ENCODE measurements around the gene RBM33. TPM values are rescaled to one million over a fixed set of nuclear protein-coding genes. Genes with fewer than 3 reads are reported as not detected.

RBM33 gene
- total and polyA plus RNA-seq, 9 of the 15 experiments (the other 6 are each of a cell fraction or from before 2014, with no cell fraction given): 4.4 to 80.7 (median 27.3) TPM

DNA sequence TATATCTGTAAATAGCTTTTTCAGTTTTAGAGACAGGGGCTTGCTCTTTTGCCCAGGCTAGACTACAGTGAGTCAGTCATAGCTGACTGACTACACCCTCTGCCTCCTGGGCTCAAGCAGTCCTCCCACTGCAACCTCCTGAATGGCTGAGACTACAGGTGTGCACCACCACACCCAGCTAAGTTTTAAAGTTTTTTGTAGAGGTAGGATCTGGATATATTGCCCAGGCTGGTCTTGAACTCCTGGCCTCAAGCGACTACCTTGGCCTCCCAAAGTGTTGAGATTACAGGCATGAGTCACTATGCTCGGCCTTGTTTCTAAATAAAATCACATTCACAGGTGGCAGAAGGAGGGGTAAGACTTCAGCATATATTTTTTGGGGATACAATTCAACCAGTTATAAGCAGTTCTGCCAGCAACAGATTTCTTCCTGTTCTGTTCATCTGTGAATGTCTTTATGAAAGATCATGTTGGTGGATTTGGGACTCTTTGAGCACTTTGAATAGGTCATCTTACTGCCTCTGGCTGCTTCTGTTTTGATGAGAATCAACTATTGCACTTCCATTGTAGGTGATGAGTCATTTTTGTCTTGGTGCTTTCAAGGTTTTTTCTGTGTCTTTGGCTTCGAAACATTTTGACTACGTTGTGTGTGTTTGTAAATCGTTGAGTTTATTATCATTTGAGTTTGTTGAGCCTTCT, 15.7 kb downstream of the RBM33 start (continued):
- TF ChIP-seq TEAD4 (IDR thresholded peaks at IDR 0.05; ENCODE audit: low read length) (0 out of 2 replicates have a peak, but pooled peaks have one; percentile 11), TEAD4 (CRISPR knock-in tag; IDR thresholded peaks at IDR 0.05; ENCODE audit: borderline replicate concordance) (no peak), ZNF764 (CRISPR knock-in tag; IDR thresholded peaks at IDR 0.05; ENCODE audit: low read depth) (no peak), SNIP1 (IDR thresholded peaks at IDR 0.05; ENCODE audit: low read depth) (no peak), NFIC (IDR thresholded peaks at IDR 0.05) (no peak), ZZZ3 (IDR thresholded peaks at IDR 0.05) (no peak), KAT8 (IDR thresholded peaks at IDR 0.05; ENCODE audit: low read depth) (no peak)
- TF ChIP-seq, protein P1, sequence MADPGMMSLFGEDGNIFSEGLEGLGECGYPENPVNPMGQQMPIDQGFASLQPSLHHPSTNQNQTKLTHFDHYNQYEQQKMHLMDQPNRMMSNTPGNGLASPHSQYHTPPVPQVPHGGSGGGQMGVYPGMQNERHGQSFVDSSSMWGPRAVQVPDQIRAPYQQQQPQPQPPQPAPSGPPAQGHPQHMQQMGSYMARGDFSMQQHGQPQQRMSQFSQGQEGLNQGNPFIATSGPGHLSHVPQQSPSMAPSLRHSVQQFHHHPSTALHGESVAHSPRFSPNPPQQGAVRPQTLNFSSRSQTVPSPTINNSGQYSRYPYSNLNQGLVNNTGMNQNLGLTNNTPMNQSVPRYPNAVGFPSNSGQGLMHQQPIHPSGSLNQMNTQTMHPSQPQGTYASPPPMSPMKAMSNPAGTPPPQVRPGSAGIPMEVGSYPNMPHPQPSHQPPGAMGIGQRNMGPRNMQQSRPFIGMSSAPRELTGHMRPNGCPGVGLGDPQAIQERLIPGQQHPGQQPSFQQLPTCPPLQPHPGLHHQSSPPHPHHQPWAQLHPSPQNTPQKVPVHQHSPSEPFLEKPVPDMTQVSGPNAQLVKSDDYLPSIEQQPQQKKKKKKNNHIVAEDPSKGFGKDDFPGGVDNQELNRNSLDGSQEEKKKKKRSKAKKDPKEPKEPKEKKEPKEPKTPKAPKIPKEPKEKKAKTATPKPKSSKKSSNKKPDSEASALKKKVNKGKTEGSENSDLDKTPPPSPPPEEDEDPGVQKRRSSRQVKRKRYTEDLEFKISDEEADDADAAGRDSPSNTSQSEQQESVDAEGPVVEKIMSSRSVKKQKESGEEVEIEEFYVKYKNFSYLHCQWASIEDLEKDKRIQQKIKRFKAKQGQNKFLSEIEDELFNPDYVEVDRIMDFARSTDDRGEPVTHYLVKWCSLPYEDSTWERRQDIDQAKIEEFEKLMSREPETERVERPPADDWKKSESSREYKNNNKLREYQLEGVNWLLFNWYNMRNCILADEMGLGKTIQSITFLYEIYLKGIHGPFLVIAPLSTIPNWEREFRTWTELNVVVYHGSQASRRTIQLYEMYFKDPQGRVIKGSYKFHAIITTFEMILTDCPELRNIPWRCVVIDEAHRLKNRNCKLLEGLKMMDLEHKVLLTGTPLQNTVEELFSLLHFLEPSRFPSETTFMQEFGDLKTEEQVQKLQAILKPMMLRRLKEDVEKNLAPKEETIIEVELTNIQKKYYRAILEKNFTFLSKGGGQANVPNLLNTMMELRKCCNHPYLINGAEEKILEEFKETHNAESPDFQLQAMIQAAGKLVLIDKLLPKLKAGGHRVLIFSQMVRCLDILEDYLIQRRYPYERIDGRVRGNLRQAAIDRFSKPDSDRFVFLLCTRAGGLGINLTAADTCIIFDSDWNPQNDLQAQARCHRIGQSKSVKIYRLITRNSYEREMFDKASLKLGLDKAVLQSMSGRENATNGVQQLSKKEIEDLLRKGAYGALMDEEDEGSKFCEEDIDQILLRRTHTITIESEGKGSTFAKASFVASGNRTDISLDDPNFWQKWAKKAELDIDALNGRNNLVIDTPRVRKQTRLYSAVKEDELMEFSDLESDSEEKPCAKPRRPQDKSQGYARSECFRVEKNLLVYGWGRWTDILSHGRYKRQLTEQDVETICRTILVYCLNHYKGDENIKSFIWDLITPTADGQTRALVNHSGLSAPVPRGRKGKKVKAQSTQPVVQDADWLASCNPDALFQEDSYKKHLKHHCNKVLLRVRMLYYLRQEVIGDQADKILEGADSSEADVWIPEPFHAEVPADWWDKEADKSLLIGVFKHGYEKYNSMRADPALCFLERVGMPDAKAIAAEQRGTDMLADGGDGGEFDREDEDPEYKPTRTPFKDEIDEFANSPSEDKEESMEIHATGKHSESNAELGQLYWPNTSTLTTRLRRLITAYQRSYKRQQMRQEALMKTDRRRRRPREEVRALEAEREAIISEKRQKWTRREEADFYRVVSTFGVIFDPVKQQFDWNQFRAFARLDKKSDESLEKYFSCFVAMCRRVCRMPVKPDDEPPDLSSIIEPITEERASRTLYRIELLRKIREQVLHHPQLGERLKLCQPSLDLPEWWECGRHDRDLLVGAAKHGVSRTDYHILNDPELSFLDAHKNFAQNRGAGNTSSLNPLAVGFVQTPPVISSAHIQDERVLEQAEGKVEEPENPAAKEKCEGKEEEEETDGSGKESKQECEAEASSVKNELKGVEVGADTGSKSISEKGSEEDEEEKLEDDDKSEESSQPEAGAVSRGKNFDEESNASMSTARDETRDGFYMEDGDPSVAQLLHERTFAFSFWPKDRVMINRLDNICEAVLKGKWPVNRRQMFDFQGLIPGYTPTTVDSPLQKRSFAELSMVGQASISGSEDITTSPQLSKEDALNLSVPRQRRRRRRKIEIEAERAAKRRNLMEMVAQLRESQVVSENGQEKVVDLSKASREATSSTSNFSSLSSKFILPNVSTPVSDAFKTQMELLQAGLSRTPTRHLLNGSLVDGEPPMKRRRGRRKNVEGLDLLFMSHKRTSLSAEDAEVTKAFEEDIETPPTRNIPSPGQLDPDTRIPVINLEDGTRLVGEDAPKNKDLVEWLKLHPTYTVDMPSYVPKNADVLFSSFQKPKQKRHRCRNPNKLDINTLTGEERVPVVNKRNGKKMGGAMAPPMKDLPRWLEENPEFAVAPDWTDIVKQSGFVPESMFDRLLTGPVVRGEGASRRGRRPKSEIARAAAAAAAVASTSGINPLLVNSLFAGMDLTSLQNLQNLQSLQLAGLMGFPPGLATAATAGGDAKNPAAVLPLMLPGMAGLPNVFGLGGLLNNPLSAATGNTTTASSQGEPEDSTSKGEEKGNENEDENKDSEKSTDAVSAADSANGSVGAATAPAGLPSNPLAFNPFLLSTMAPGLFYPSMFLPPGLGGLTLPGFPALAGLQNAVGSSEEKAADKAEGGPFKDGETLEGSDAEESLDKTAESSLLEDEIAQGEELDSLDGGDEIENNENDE (IDR thresholded peaks at IDR 0.05; ENCODE audit: low read depth, low read length): no peak
- TF ChIP-seq, protein P2, sequence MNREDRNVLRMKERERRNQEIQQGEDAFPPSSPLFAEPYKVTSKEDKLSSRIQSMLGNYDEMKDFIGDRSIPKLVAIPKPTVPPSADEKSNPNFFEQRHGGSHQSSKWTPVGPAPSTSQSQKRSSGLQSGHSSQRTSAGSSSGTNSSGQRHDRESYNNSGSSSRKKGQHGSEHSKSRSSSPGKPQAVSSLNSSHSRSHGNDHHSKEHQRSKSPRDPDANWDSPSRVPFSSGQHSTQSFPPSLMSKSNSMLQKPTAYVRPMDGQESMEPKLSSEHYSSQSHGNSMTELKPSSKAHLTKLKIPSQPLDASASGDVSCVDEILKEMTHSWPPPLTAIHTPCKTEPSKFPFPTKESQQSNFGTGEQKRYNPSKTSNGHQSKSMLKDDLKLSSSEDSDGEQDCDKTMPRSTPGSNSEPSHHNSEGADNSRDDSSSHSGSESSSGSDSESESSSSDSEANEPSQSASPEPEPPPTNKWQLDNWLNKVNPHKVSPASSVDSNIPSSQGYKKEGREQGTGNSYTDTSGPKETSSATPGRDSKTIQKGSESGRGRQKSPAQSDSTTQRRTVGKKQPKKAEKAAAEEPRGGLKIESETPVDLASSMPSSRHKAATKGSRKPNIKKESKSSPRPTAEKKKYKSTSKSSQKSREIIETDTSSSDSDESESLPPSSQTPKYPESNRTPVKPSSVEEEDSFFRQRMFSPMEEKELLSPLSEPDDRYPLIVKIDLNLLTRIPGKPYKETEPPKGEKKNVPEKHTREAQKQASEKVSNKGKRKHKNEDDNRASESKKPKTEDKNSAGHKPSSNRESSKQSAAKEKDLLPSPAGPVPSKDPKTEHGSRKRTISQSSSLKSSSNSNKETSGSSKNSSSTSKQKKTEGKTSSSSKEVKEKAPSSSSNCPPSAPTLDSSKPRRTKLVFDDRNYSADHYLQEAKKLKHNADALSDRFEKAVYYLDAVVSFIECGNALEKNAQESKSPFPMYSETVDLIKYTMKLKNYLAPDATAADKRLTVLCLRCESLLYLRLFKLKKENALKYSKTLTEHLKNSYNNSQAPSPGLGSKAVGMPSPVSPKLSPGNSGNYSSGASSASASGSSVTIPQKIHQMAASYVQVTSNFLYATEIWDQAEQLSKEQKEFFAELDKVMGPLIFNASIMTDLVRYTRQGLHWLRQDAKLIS (CRISPR knock-in tag; IDR thresholded peaks at IDR 0.05): no peak
- TF ChIP-seq, protein P3, sequence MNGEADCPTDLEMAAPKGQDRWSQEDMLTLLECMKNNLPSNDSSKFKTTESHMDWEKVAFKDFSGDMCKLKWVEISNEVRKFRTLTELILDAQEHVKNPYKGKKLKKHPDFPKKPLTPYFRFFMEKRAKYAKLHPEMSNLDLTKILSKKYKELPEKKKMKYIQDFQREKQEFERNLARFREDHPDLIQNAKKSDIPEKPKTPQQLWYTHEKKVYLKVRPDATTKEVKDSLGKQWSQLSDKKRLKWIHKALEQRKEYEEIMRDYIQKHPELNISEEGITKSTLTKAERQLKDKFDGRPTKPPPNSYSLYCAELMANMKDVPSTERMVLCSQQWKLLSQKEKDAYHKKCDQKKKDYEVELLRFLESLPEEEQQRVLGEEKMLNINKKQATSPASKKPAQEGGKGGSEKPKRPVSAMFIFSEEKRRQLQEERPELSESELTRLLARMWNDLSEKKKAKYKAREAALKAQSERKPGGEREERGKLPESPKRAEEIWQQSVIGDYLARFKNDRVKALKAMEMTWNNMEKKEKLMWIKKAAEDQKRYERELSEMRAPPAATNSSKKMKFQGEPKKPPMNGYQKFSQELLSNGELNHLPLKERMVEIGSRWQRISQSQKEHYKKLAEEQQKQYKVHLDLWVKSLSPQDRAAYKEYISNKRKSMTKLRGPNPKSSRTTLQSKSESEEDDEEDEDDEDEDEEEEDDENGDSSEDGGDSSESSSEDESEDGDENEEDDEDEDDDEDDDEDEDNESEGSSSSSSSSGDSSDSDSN (IDR thresholded peaks at IDR 0.05; ENCODE audit: borderline replicate concordance in 1 of 2, low read depth in 2 of 2, low read length in 2 of 2): no peak

All from K562 (cell line).